ENCODE data around the gene SNORC. TPM values are rescaled to one million over a fixed set of nuclear protein-coding genes. Genes with fewer than 3 reads are reported as not detected.
A peak's percentile ranks its signal among the peaks of the same experiment; 100 is the strongest.

SNORC gene
- total and polyA plus RNA-seq, 2 of the 13 experiments (the other 11 are each of a cell fraction or from before 2014, with no cell fraction given) = 59.1 to 86.1 TPM

DNA sequence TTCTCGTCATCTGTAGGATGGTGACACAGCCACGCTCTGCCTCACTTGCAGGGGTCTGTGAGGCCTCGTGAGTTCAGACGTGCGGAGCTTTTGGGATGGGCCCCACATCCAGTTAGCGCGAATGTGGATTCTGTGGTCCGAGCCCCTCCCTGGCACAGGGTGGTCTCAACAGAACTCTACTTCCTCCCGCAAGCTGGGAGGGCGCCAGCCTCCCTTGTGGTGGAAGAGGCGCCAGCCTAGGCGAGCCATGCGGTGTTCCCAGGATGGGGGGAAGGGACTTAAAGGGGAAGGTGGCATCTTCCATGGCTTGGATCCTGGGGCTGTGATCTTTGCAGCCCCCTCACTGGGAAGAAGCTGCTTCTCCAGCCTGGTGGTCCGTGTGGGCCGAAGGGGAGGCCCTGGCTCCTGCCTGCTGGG is 1.4 kb downstream of the SNORC start (continued):
- TF ChIP-seq, protein P1, sequence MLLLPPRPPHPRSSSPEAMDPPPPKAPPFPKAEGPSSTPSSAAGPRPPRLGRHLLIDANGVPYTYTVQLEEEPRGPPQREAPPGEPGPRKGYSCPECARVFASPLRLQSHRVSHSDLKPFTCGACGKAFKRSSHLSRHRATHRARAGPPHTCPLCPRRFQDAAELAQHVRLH (CRISPR knock-in tag; IDR thresholded peaks at IDR 0.05; ENCODE audit: borderline replicate concordance, low read depth) = no peak
- TF ChIP-seq ZFP41 (CRISPR knock-in tag; IDR thresholded peaks at IDR 0.05; ENCODE audit: borderline replicate concordance) (0 out of 2 replicates have a peak, but pooled peaks have one; percentile 34), POLR2AphosphoS5 (IDR thresholded peaks at IDR 0.05; ENCODE audit: low read depth, low read length) (no peak), CENPX (CRISPR knock-in tag; IDR thresholded peaks at IDR 0.05) (no peak), CBX5 (CRISPR knock-in tag; IDR thresholded peaks at IDR 0.05; ENCODE audit: borderline replicate concordance) (peak; percentile 49; the same call in 1 of the 2 replicates), ZBTB7A (CRISPR knock-in tag; IDR thresholded peaks at IDR 0.05) (peak; percentile 22; the same call in 1 of the 2 replicates), ZFX (CRISPR knock-in tag; IDR thresholded peaks at IDR 0.05; ENCODE audit: low read depth) (no peak), GFI1 (CRISPR knock-in tag; IDR thresholded peaks at IDR 0.05; ENCODE audit: borderline replicate concordance) (no peak), HOXA3 (CRISPR knock-in tag; IDR thresholded peaks at IDR 0.05) (no peak), IKZF1 (IDR thresholded peaks at IDR 0.05) (no peak), ZNF879 (CRISPR knock-in tag; IDR thresholded peaks at IDR 0.05) (no peak), MZF1 (CRISPR knock-in tag; IDR thresholded peaks at IDR 0.05; ENCODE audit: borderline replicate concordance) (no peak), REL (CRISPR knock-in tag; conservative IDR thresholded peaks at IDR 0.05) (no peak), ZNF335 (CRISPR knock-in tag; IDR thresholded peaks at IDR 0.05) (no peak), GPN1 (CRISPR knock-in tag; IDR thresholded peaks at IDR 0.05; ENCODE audit: borderline replicate concordance) (no peak), ZNF737 (CRISPR knock-in tag; IDR thresholded peaks at IDR 0.05; ENCODE audit: borderline replicate concordance) (peak; percentile 59; the same call in 1 of the 2 replicates), ZBTB7B (CRISPR knock-in tag; IDR thresholded peaks at IDR 0.05) (0 out of 2 replicates have a peak, but pooled peaks have one; percentile 4), POGZ (CRISPR knock-in tag; IDR thresholded peaks at IDR 0.05) (0 out of 2 replicates have a peak, but pooled peaks have one; percentile 13), MED13 (CRISPR knock-in tag; IDR thresholded peaks at IDR 0.05) (no peak), ZNF766 (CRISPR knock-in tag; IDR thresholded peaks at IDR 0.05; ENCODE audit: borderline replicate concordance) (0 out of 2 replicates have a peak, but pooled peaks have one; percentile 16)
- TF ChIP-seq, protein P2, sequence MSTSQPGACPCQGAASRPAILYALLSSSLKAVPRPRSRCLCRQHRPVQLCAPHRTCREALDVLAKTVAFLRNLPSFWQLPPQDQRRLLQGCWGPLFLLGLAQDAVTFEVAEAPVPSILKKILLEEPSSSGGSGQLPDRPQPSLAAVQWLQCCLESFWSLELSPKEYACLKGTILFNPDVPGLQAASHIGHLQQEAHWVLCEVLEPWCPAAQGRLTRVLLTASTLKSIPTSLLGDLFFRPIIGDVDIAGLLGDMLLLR (CRISPR knock-in tag; IDR thresholded peaks at IDR 0.05) = peak; percentile 24; the same call in 1 of the 2 replicates
- TF ChIP-seq, protein P3, sequence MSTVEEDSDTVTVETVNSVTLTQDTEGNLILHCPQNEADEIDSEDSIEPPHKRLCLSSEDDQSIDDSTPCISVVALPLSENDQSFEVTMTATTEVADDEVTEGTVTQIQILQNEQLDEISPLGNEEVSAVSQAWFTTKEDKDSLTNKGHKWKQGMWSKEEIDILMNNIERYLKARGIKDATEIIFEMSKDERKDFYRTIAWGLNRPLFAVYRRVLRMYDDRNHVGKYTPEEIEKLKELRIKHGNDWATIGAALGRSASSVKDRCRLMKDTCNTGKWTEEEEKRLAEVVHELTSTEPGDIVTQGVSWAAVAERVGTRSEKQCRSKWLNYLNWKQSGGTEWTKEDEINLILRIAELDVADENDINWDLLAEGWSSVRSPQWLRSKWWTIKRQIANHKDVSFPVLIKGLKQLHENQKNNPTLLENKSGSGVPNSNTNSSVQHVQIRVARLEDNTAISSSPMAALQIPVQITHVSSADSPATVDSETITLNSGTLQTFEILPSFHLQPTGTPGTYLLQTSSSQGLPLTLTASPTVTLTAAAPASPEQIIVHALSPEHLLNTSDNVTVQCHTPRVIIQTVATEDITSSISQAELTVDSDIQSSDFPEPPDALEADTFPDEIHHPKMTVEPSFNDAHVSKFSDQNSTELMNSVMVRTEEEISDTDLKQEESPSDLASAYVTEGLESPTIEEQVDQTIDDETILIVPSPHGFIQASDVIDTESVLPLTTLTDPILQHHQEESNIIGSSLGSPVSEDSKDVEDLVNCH (CRISPR knock-in tag; IDR thresholded peaks at IDR 0.05) = 0 out of 2 replicates have a peak, but pooled peaks have one; percentile 33
- TF ChIP-seq, protein P4, sequence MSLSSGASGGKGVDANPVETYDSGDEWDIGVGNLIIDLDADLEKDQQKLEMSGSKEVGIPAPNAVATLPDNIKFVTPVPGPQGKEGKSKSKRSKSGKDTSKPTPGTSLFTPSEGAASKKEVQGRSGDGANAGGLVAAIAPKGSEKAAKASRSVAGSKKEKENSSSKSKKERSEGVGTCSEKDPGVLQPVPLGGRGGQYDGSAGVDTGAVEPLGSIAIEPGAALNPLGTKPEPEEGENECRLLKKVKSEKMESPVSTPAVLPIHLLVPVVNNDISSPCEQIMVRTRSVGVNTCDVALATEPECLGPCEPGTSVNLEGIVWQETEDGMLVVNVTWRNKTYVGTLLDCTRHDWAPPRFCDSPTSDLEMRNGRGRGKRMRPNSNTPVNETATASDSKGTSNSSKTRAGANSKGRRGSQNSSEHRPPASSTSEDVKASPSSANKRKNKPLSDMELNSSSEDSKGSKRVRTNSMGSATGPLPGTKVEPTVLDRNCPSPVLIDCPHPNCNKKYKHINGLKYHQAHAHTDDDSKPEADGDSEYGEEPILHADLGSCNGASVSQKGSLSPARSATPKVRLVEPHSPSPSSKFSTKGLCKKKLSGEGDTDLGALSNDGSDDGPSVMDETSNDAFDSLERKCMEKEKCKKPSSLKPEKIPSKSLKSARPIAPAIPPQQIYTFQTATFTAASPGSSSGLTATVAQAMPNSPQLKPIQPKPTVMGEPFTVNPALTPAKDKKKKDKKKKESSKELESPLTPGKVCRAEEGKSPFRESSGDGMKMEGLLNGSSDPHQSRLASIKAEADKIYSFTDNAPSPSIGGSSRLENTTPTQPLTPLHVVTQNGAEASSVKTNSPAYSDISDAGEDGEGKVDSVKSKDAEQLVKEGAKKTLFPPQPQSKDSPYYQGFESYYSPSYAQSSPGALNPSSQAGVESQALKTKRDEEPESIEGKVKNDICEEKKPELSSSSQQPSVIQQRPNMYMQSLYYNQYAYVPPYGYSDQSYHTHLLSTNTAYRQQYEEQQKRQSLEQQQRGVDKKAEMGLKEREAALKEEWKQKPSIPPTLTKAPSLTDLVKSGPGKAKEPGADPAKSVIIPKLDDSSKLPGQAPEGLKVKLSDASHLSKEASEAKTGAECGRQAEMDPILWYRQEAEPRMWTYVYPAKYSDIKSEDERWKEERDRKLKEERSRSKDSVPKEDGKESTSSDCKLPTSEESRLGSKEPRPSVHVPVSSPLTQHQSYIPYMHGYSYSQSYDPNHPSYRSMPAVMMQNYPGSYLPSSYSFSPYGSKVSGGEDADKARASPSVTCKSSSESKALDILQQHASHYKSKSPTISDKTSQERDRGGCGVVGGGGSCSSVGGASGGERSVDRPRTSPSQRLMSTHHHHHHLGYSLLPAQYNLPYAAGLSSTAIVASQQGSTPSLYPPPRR (CRISPR knock-in tag; IDR thresholded peaks at IDR 0.05; ENCODE audit: borderline replicate concordance) = no peak
